Neural progenitor cell (in vitro differentiated cells): ENCODE measurements around the gene ABCG4. TPM values are rescaled to one million over a fixed set of nuclear protein-coding genes. Genes with fewer than 3 reads are reported as not detected.
A peak's percentile ranks its signal among the peaks of the same experiment; 100 is the strongest.
"Not testable (repeated sequence)": the region's sequence is repeated elsewhere in the genome, so short reads cannot be mapped to it uniquely, and the experiment has no call there.

ENCODE experiments used
- DNase-seq: peaks from one replicate; pipeline ENCODE4 v3.0.0-alpha.2; 2016; ENCODE audit warnings: low spot score
- H2AFZ ChIP-seq: fragments of 200-600 bp; sonication (generic); replicated peaks from 2 replicates; pipeline ENCODE4 v1.6.1; 2016; ENCODE audit warnings: antibody characterized with exemption
- H3F3A ChIP-seq: fragments of 200-600 bp; sonication (generic); 2 replicates; pipeline ENCODE4 v1.6.1; 2016; ENCODE audit warnings: antibody characterized with exemption, low read depth
- H3K27ac ChIP-seq: fragments of 200-600 bp; sonication (generic); 2 replicates; pipeline ENCODE4 v1.5.1; 2016; ENCODE audit warnings: mild to moderate bottlenecking
- H3K27me3 ChIP-seq: fragments of 200-600 bp; sonication (generic); 2 replicates; pipeline ENCODE4 v1.6.1; 2016; ENCODE audit warnings: mild to moderate bottlenecking, moderate library complexity
- H3K36me3 ChIP-seq: fragments of 200-600 bp; sonication (generic); 2 replicates; pipeline ENCODE4 v1.5.1; 2016
- H3K4me1 ChIP-seq: fragments of 200-600 bp; sonication (generic); 2 replicates; pipeline ENCODE4 v1.6.1; 2016; ENCODE audit warnings: mixed run types
- H3K4me2 ChIP-seq: fragments of 200-600 bp; sonication (generic); 2 replicates; pipeline ENCODE4 v1.6.1; 2016
- H3K4me3 ChIP-seq: fragments of 200-600 bp; sonication (generic); 2 replicates; pipeline ENCODE4 v1.5.1; 2016
- H3K79me2 ChIP-seq: fragments of 200-600 bp; sonication (generic); 2 replicates; pipeline ENCODE4 v1.6.1; 2016; ENCODE audit warnings: low read depth
- H3K9ac ChIP-seq: fragments of 200-600 bp; sonication (generic); 2 replicates; pipeline ENCODE4 v1.6.1; 2016
- H3K9me3 ChIP-seq: fragments of 200-600 bp; sonication (generic); 2 replicates; pipeline ENCODE4 v1.5.1; 2016; ENCODE audit warnings: low read depth
- H4K20me1 ChIP-seq: fragments of 200-600 bp; sonication (generic); 2 replicates; pipeline ENCODE4 v1.6.1; 2016; ENCODE audit warnings: low read depth
- H3K27ac Mint-ChIP-seq: 3 replicates; pipeline ENCODE4 v1.8.0; 2021; ENCODE audit warnings: mixed read lengths
- H3K27me3 Mint-ChIP-seq: 2 replicates; pipeline ENCODE4 v1.8.0; 2022; ENCODE audit warnings: low read depth, mild to moderate bottlenecking, inconsistent platforms, moderate library complexity, mixed read lengths; ENCODE audit not compliant: insufficient read depth
- H3K36me3 Mint-ChIP-seq: 3 replicates; pipeline ENCODE4 v1.8.0; 2021; ENCODE audit warnings: mixed read lengths
- H3K4me1 Mint-ChIP-seq: 3 replicates; pipeline ENCODE4 v1.8.0; 2021; ENCODE audit warnings: mixed read lengths
- H3K4me3 Mint-ChIP-seq: 3 replicates; pipeline ENCODE4 v1.8.0; 2021; ENCODE audit warnings: mild to moderate bottlenecking, moderate library complexity, mixed read lengths
- H3K9me3 Mint-ChIP-seq: 3 replicates; pipeline ENCODE4 v1.8.0; 2020; ENCODE audit warnings: mixed read lengths
- CTCF ChIP-seq: fragments of 200-600 bp; sonication (generic); IDR thresholded peaks from 2 replicates; pipeline ENCODE4 v1.5.1; 2017; ENCODE audit warnings: antibody characterized with exemption, mild to moderate bottlenecking
- EZH2 ChIP-seq: fragments of 200-600 bp; sonication (generic); IDR thresholded peaks from 2 replicates; pipeline ENCODE4 v1.6.1; 2017; ENCODE audit warnings: antibody characterized with exemption, mild to moderate bottlenecking, moderate library complexity
- EZH2phosphoT487 ChIP-seq: fragments of 200-600 bp; sonication (generic); IDR thresholded peaks from 2 replicates; pipeline ENCODE4 v1.6.1; 2017; ENCODE audit warnings: antibody characterized with exemption
- total RNA-seq: library from RNA; depleted of rRNA; stranded (reverse); fragments of >200 nt; gene quantifications from 2 replicates; pipeline ENCODE4 v1.2.3, GENCODE V29; 2015; ENCODE audit warnings: low replicate concordance

The ABCG4 gene
- total RNA-seq, 1 donor from 2014 or later: 0.24 TPM

GRCh38 chr11:119101759-119102423, 47.0 kb upstream of the ABCG4 start, which contains the start of gene DPAGT1:
TSS of gene DPAGT1 (minus strand) at chr11:119101853. CDS start at chr11:119101655, 198 bp downstream.
- no peaks in the 10 kb centered on the region for H3K27me3 ChIP-seq
- H3K9ac ChIP-seq: peak within 1 kb of the TSS; percentile 85
- TF ChIP-seq EZH2phosphoT487 (no peak), EZH2 (no peak), CTCF (no peak)
- Mint-ChIP-seq H3K4me1 (peaks cover 42% of the 10 kb centered on the region), H3K4me3 (peak within 1 kb of the TSS; percentile 93), H3K27me3 (peaks cover 2% of the 10 kb centered on the region), H3K9me3 (no peaks in the 10 kb centered on the region), H3K27ac (peak within 1 kb of the TSS; percentile 99), H3K36me3 (peaks cover 18% of the 10 kb centered on the region)
- peak within 1 kb of the TSS; percentile 97 for H3K27ac ChIP-seq
- H3K4me1 ChIP-seq: peaks cover 9% of the 10 kb centered on the region
- H3K4me2 ChIP-seq: peak within 1 kb of the TSS; percentile 99
- H2AFZ ChIP-seq: peak within 1 kb of the TSS; percentile 98
- peaks cover 29% of the 10 kb centered on the region for H3K79me2 ChIP-seq
- H3K9me3 ChIP-seq: no peaks in the 10 kb centered on the region
- H3K36me3 ChIP-seq: no peaks in the 10 kb centered on the region
- peaks cover 40% of the 10 kb centered on the region for H3F3A ChIP-seq
- peak; percentile 96 for DNase-seq
- H3K4me3 ChIP-seq: peak within 1 kb of the TSS; percentile 89
- no peaks in the 10 kb centered on the region for H4K20me1 ChIP-seq

- Mint-ChIP-seq H3K27ac (peak overlapping the region; percentile 60), H3K4me1 (peaks cover 46% of the 10 kb centered on the region), H3K4me3 (peak overlapping the region; percentile 93)
- H4K20me1 ChIP-seq, H3K36me3 Mint-ChIP-seq, H3K9me3 ChIP-seq, H3K27me3 ChIP-seq, H2AFZ ChIP-seq, DNase-seq, H3K27me3 Mint-ChIP-seq, H3K9ac ChIP-seq, H3K9me3 Mint-ChIP-seq, H3K36me3 ChIP-seq: not testable (repeated sequence)
- Histone ChIP-seq H3K4me1 (peaks cover 14% of the 10 kb centered on the region), H3K4me3 (peak overlapping the region; percentile 89), H3K27ac (peak overlapping the region; percentile 97), H3K79me2 (peaks cover 33% of the 10 kb centered on the region), H3K4me2 (peak overlapping the region; percentile 99), H3F3A (peaks cover 50% of the 10 kb centered on the region)
Observed at GRCh38 chr11:119103161-119103664, 45.6 kb upstream of the ABCG4 start.

GRCh38 chr11:119103793-119104192, 45.1 kb upstream of the ABCG4 start:
- Mint-ChIP-seq H3K27me3 (peaks cover 2% of the 10 kb centered on the region), H3K4me1 (peaks cover 51% of the 10 kb centered on the region), H3K27ac (peak overlapping the region; percentile 85), H3K4me3 (peak overlapping the region; percentile 93), H3K36me3 (peaks cover 3% of the 10 kb centered on the region), H3K9me3 (no peaks in the 10 kb centered on the region)
- Histone ChIP-seq H3F3A (peaks cover 56% of the 10 kb centered on the region), H4K20me1 (peaks cover 4% of the 10 kb centered on the region), H3K4me3 (no peak overlapping the region), H3K79me2 (peaks cover 33% of the 10 kb centered on the region), H3K4me1 (peaks cover 18% of the 10 kb centered on the region), H3K27ac (no peak overlapping the region), H3K27me3 (peaks cover 15% of the 10 kb centered on the region), H3K4me2 (no peak overlapping the region), H3K9ac (no peak overlapping the region), H3K9me3 (no peaks in the 10 kb centered on the region), H2AFZ (no peak overlapping the region), H3K36me3 (no peaks in the 10 kb centered on the region)
- no peak for DNase-seq
- TF ChIP-seq CTCF: peak; percentile 7
- TF ChIP-seq EZH2phosphoT487: no peak
